GM21786 (cell line): ENCODE measurements around the gene TBRG4.

Source experiments
- ATAC-seq: cut with Tn5 transposase; IDR thresholded peaks from one replicate; pipeline ENCODE4 v1.9.1; 2021; ENCODE audit not compliant: unreplicated experiment

The TBRG4 gene

DNA sequence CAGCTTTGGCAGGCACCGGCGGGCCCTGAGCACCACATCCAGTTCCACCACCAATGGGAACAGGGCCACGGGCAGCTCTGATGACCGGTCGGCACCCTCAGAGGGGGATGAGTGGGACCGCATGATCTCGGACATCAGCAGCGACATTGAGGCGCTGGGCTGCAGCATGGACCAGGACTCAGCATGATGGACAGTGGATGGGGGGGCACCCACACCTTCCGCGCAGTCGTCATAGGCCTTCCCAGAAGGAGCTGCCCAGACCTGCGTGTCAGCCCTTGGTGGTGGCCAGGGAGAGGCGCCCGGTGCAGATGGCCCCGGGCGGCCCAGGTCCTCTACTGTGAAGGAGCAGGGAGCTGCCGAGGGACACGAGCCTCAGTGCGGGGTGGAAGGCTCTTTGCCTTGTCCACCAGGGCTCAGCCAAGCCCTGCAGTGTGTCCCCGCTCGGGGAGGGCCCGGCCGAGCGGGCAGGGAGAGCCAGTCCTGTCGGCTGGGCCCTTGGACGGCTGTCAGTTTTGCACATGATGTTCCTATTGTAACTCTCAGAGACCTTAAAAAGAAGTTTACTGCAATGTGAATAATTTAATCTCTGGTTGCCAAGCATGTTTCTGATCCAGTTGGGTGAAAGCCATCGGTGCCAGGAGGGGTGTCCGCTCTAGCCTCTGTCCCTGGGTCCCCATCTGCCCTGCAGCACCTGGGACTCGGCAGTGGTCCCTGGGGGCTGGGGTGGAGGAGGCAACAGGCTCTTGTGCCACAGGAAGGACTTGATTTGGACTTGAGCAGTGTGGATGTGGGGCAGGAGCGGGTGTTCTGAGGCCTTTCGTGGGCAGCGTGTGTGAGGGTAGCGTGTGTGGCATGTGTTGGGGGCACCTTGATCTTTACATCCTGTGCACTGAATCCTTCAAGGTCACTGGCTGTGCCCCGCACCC is 35.4 kb downstream of the TBRG4 start:
- ATAC-seq, result no peak

DNA sequence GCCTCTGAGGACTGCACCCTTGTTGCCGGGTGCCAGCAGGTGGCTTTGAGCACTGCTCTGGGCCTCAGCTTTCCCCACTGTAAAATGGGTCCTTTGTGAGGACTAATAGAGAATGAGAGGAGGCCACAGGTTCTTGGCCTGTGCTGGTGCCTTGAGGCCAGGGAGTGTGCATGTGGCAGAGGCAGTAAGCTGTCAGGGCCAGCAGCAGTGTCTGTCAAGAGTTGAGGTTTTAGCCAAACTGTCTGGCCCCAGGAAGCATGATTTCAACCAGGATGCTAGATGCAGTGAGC is 36.2 kb downstream of the TBRG4 start:
- ATAC-seq, result no peak

DNA sequence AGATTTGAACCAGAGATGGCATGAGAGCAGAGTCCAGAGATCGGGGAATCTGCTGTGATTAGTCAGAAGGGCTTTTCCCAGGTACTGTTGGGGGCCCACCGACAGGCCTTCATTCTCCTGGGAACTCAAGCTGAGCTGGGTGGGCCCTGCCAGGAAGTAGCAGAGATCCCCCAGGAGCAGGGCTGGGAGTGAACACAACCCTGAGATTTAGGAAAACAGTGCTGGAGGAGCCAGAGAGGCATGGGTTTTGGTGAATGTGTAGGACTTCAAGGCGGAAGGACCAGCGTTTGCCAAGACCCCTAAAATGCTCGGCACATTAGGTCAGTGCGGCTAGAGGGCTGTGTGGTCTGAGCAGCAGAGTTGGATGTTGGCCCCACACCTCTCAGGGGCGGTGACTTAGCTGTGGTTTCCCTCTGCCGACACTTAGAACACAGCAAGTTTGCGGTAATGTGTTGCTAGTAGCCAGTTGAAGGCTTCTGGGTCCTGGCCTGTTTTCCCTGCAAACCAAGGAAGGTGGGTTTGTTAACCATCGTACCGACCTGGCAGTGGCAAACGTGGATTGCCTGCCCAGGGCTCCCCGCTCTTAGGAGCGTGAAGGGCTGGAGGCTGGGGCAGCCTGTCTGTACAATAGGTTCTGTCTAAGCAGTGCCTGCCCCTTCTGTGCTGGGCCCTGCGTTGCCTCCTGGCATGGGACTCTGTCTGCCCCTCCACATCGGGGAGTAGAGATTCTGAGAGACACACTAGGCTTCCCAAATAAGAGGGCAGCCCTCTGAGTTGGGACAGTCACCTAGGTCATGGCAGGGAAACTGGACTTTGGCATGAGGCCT is 36.8 kb downstream of the TBRG4 start:
- no peak for ATAC-seq

DNA sequence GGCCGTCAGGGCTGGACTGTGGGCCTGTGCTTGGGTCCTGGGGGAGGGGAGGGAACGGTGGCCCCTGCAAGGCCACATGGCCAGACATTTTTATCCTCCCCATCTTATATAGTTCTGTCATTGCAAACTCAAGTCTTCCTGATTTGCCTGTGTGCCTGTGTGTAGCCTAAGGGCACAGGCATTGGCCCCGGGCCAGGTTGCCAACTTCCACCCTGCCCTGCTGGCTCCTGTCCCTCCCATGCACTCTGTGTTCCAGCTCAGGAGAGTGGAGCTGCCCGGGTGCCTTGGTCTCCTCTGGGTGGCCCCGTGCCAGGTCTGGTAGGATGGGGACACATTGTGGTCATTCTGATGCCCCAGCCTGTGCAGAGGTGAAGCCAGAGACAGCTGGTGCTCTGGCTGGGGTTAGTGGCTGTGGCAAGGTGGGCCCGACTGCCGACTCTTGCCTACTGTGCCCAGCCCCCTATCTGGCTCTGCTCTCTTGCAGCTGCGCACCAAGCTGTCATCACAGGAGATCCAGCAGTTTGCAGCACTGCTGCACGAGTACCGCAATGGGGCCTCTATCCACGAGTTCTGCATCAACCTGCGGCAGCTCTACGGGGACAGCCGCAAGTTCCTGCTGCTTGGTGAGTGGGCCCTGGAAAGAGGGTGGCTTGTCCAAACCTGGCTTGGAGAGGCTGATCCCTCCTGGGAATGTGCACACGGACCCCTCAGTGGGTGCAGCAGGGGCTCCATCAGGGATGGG is 37.5 kb downstream of the TBRG4 start:
- ATAC-seq, result no peak

DNA sequence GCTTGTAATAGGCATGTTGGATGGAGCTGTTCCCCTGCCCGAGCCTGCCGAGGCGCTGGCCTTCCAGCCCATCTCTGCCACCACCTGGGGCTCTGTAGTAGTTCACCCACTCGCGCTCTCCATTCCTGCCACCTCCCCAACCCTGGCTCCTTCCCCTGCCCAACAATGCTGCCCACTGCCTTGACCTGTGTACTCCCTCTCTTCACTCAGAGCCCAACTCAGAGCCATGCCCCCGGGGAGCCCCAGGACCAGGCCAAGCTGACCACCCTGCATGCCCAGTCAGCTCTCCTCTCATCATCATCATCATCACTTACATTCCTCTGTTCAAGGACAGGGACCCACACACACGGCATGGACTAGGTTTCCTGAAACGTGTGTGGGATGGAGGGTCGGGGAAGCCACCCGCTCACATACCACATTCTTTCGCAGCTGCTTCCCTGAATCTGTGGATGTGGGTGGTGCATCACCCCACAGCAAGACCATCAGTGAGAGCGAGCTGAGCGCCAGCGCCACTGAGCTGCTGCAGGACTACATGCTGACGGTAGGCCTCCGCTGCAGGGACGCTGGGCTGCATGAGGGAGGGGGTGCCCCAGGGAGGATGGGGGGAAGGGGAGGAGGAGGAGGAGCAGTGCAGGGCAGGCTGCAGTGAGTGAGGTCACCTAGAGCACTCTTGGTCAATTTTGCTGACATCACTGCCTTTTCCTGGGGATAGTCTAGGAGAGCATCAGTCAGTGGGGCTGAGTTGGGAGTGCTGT is 38.3 kb downstream of the TBRG4 start:
- ATAC-seq, result no peak

DNA sequence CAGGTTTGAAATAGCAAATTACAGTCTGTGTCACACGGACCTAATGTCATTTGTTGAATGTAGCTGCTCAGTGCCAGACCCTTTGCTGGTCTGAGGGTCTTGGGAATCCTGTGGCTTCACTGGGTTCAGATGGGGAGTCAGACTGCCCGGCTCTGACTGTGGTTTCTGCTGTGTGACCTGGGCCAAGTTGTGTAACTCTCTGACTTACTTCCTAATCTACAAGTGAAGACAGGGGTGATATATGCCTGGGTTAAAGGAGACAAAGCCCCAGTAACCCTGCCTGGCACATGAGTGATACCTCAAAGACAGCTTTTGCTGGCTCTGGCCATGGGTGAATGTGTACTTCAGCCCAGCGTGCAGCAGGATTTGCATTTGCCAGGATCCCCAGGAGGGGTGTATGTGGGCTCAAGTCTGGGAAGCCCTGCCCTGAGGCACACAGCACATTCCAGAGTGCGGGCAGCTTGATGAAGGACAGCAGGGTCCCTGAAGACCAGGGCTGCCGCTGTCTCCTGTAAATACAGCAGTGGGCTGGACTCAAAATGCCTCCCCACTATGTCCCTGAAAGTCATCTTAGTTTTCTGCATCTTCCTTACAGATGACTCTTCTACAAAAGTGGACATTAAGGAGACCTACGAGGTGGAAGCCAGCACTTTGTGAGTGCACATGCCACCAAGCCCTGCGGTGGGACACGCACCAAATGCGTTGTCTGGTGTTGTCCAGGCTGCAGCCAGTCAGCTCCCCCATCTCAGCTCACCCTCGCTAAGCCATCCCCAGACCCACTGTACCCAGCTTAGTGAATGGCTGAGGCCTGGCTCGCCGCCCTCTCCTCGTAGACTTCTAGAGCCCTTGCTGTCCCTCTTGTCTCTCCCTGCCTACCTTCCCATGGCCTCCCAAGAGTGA is 39.1 kb downstream of the TBRG4 start:
- no peak for ATAC-seq

DNA sequence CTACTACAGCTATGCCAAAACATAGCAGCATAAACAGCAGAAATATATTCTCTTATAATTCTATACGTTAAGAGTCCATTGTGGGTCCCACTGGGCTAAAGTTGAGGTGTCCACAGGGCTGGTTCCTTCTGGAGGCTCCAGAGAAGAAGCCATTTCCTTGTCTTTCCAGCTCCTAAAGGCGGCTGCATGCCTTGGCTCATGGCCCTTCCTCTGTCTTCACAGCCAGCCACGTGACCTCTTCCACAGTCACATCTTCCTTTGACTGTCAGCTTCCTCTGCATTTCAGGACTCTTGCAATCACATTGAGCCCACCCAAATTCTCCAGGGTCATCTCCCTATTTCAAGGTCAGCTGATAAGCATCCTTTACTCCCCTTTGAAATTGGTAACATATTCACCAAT is 40.0 kb downstream of the TBRG4 start:
- ATAC-seq, result no peak

DNA sequence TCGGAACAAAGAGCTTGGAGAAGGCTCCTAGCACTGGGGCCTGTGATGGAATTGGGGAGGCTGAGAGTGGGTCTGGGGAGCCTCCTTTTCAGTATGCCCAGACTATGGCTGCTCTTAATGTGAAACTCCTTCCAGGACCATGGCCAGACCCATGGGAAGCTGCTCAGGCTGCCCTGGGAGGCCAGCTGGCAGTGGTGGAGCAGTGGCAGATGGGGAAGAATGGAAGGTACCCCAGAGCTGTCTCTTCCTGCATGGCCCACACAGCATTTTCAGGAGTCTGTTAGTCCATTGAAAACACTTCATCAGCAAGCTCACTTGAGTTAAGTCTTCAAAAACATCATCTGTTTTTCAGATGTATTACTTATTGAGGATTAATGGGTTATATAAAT is 41.2 kb downstream of the TBRG4 start:
- ATAC-seq, result no peak

DNA sequence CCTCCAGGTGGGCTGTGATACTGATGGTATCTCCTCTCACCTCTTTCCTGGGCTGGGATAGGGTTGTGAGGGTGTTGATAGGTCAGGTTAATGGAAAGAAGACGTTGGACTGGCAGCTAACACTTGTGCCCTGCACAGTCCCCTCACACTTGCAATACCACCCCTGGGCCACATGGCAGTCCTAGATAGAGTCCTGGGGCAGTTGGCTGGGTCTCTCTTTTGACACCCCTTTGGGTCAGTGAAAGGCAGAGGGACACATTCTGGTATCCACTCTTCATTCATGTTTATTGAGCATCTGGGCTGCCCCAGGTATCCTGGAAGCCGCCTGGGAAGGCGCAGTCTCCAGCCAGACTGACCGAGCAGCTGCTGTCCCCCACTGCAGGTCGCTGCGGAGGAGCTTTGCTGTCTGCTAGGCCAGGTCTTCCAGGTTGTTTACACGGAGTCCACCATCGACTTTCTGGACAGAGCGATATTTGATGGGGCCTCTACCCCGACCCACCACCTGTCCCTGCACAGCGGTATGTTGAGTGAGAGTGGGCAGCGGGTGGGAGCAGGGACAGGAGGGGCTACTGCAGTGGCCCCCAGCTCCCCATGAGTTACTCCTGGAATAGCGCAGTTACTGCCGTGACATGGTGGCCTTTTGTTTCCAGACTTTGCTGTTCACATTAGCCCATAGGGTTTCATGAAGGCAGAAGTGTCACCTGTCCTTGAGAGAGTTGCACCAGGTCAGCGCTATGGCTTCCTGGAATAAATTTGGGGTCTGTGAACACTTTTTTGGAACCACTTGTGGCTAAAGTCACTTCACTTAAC is 41.8 kb downstream of the TBRG4 start:
- no peak for ATAC-seq

DNA sequence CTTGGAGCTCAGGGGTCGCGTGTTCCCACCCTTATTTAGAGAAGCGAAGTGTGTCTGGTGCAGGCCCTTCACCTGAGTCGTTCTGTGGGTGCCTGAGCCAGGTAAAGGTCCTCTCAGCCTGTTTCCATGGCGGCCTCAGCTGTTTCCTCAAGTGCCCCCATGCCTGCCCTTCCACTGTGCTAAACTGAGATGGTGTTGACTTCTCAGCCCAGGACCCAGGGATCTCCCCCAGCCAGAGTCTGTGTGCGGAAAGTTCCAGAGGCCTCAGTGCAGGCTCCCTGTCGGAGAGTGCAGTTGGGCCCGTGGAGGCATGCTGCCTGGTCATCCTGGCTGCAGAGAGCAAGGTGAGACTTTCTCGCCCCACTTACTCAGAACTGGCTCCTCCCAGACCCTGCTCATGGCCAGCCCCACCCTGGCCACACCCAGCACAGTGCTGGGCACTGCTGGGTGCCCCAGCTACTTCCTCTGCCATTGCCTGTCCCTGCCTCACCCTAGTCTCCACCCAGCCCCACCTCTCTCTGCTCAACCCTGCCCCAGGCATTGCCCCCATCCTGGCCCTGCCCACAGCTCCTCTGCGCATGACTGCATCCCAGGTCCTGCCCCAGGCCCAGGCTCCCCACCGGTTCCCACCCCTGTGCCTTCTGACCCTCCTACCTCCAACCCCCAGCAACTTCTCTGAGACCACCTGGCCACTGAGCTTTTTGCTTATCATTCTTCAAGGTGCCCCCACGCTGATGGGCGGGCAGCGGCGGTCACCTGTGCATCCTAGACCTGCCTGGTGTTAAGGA is 43.1 kb downstream of the TBRG4 start:
- ATAC-seq, result no peak

DNA sequence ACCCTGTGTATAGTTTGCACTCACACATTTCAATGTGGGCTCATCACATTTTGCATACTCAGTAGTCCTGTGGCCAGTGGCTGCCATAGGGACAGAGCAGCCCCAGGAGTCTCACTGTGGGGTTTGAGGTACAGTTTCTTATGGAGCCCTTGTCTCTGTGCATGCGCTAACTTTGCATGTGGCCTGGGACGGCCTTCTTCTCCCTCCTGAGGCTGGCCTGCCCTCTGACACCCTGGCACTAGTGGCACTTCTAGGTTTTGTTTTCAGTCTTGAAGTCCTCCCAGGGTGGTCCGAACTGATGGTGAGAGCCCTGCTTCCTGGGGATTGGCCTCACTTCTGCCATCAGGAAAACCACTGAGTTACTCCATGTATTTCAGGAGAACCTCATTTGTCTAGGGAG is 43.9 kb downstream of the TBRG4 start:
- no peak for ATAC-seq

DNA sequence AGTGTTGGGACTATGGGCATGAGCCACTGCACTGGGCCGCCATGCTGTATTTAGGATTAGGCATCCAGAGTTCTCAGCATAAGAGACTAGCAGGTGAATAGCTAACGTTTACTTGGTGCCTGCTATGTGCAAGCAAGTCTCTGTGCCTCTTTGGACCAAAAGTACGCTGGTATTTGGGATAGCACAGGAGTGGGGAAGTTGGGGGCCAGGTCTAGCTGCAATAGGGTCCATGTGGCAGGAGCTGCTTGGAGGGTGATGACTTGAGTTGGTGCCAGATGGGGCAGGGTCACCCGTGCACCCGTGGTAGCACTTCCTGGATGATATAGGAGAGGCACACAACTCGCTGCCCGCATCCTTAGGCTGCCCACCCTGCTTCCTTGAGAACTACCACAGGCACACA is 45.1 kb downstream of the TBRG4 start:
- no peak for ATAC-seq

DNA sequence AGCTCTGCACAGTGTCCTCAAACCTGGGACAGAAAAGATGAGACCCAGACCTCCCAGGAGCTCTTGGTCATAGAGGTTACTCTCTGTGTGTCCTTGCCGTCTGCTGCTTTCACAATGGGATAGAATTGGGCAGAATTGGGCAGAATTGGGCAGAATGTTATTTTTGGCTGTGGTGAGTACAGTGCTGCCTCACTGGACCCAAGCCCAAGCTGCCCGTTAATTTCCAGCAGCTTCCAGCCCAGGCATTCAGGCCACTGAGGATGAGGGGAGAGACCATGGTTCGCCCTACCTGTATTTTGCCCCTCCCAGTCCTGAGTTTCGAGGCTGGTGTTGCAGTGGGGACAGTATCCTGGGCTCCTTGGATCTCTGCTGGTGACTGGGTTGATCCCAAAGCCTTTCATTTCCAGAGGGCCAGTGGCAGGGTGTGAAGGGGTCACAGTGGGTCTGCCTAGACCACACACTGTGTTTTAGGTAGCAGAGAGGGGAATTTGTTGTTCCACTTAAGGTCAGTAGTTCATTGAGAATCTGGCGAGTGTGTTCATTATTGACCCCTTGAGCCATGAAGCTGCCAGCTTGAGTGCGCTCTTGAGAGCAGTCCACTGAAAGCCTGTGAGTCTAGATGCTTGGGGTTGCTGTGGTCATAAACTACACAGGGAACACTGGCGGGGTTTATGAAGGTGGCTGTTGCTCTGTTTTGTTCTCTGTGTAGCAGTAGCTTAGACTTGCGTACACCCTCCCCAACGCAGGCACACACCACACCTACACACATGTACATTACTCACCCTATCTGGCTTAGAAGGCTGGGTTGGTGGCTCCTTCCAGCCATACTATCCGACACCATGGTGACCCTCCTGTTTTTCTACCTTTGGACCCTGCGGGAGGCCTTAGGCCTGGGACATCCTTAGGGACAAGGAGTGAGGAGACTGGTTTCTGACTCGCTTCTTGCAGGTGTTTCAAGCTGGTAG is 46.2 kb downstream of the TBRG4 start:
- ATAC-seq, result no peak

DNA sequence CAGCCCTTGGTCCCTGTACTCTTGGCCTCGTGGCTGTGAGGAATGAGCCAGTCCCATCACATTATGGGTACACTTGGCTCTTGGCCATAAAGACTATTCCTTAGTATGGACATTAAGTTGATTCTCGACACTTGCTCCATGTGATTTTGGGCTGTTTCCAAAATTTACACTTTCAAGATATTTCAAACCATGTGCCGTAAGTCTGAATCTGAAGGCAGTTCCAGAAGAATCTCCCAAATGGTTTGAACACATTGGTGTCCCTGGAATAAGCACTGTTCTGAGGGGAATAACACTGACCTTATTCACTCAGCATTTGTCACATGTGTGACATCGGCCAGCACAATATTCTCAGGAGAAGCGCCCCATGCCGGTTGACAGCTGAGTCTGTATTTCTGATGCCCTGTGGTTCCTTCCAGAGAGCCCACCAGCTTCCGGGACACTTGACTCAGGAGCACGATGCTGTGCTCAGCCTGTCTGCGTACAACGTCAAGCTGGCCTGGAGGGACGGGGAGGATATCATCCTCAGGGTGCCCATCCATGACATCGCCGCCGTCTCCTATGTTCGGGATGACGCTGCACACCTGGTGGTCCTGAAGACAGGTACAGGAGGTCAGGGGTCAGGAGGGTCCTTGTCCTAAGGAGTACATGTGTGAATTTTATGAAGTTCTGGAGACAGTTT is 47.3 kb downstream of the TBRG4 start:
- no peak for ATAC-seq

DNA sequence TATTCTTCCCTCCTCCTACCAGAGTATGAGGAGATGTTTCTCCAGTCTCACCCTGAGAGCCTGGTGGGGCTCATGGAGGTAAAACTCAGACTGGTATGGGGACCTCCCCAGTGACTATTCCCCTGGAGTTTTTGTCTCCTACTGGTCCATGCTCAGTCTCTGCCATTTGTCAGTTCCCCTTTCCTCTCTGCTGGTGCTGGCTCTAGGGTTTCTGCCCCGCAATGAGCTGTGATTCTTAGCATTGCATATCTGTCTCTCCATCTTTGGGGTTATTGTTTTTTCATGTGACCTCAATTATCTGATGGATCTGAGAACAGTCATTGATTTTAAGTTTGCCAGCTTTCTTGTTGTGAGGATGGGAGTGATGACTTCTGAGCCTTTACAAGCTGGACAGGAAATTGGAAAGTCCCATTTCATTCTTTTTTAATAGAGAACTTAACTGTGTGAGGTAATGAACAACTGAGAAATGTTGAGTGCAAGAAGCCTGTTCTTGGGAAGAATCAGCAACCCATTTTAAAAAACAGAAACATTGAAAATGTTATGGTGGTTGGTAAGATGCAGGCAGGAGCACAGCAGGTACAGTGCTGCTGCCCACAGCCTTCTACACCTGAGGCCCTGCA is 49.6 kb downstream of the TBRG4 start:
- no peak for ATAC-seq

DNA sequence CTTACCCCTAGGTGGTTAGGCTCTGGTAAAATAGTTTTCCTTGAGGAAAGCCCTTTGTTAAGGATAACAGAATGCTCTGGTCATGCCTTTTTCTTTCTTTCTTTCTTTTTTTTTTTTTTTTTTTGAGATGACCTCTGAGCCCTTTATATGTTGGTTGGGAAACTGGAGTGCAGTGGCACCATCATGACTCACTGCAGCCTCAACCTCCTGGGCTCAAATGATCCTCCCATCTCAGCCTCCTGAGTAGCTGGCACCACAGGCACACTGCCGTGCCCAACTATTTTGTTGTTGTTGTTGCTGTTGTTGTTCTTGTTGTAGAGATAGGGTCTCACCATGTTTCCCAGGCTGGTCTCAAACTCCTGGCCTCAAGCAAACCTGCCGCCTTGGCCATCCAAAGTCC is 50.1 kb downstream of the TBRG4 start:
- no peak for ATAC-seq
